HG03045 (cell line): Measurements from ENCODE around the gene PRKACB.
"Not testable (repeated sequence)": the region's sequence is repeated elsewhere in the genome, so short reads cannot be mapped to it uniquely, and the experiment has no call there.

ENCODE experiments used
- ATAC-seq: cut with Tn5 transposase; IDR thresholded peaks from one replicate; pipeline ENCODE4 v1.9.1; 2021; ENCODE audit warnings: mild to moderate bottlenecking, moderate library complexity; ENCODE audit not compliant: unreplicated experiment

Gene PRKACB

DNA sequence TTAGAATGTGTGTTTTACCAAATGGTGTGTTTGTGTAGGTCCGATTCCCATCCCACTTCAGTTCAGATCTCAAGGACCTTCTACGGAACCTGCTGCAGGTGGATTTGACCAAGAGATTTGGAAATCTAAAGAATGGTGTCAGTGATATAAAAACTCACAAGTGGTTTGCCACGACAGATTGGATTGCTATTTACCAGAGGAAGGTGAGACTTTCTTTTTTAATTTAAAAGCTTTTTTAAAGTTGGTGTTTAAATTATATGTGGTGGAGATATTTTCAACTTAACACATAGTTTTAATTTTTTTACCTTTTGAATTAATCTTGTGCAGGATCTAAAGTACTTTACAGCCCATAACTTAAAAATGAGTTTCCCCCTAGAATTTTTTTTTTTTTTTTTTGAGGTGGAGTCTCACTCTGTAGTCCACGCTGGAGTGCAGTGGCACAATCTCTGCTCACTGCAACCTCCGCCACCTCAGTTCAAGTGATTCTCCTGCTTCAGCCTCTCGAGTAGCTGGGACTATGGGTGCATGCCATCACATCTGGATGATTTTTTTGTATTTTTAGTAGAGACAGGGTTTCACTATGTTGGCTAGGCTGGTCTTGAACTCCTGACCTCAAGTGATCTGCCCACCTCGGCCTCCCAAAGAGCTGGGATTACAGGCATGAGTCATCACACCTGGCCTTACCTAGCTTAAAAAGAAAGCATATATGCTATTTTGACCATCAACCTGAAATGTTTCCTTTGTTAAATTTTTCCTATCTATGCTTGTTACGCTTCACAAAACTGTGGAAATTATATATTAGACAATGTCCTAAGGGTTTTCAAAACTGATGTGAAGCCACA, 70.3 kb downstream of the PRKACB start:
- ATAC-seq, result no peak

DNA sequence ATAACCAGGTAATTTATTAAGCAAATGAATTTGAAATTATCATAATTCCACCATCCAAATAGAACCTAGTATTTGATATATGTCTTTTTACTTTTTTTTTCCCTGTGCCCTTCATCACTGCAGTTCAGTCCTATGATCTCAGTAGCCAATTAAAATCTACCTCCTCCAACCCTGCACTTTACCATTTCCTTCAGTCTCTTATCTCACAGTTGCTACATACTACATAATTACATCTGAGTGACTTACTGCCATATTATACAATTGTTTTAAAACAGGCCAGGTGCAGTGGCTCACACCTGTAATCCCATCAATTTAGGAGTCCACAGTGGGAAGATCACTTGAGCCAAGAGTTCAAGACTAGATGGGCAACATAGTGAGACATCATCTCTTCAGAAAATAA, 73.2 kb downstream of the PRKACB start:
- ATAC-seq, result no peak

DNA sequence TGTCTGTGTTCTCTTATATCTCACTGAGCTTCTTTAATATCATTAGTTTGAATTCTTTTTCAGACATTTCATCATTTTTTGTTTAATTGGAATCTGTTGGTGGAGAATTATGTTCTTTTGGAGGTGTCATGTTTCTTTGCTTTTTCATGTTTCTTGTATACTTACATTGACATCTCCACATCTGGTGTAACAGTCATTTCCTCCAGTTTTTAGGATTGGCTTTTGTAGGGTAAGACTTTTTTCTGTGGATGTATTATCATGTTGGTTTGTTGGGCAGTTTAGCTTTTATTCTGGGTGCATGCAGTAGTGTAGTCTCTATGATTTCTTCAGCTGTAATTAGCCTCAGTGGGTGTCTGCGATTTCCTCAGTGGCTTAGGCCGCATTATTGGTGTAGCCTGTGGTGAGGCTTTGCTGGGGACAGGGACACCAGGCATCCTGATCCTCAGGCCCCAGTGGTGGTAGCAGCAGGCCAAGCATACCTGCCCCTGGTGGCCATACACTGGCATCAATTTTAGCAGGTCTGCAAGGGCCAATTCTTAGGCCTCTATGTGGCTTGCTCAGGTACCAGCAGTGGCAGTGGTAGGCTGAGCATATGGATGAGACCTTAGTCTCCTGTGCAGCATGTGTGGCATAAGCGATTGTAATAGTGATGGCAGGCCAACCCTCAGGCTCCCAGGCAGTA, 79.8 kb downstream of the PRKACB start:
- no peak for ATAC-seq

DNA sequence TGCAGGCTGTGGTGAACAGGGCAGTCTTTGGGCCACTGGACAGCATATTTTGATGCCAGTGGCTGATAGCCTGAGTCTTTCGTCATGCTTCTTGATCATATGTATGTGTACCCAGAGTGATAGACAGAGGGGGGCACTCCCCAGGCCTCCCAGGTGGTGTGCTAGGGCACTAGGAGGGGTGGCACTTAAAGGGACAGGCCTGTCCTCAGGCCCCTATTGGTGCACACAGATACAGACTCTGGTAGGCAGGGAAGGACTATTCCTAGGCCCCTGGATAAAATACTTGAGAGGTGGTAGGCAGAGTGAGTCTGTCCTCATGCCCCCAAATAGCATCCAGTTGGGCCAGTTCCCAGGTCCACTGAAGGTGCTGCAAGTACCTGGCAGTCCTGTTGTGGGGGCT, 80.8 kb downstream of the PRKACB start:
- no peak for ATAC-seq

DNA sequence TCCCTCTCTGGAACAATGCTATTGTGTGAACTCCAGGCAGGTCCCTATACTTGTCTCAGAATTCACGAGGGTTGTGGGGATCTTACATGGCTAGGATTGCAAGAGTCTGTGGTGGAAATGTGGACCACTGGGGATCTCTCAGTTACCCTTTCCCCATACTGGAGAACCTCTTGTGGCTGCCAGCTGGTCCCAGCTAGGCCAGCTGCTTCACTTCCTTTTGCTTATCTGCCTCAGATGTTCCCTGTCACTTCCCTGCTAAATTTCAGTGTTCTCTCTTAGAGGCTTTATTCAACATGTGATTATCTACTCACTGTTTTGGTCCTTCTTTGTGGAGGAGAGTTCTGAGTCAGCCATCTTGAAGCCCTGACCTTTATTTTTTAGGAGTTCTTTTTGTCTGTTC, 81.6 kb downstream of the PRKACB start:
- no peak for ATAC-seq

DNA sequence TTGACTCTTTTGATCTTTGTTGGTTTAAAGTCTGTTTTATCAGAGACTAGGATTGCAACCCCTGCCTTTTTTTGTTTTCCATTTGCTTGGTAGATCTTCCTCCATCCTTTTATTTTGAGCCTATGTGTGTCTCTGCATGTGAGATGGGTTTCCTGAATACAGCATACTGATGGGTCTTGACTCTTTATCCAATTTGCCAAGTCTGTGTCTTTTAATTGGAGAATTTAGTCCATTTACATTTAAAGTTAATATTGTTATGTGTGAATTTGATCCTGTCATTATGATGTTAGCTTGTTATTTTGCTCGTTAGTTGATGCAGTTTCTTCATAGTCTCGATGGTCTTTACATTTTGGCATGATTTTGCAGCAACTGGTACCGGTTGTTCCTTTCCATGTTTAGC, 88.6 kb downstream of the PRKACB start:
- ATAC-seq, result not testable (repeated sequence)

DNA sequence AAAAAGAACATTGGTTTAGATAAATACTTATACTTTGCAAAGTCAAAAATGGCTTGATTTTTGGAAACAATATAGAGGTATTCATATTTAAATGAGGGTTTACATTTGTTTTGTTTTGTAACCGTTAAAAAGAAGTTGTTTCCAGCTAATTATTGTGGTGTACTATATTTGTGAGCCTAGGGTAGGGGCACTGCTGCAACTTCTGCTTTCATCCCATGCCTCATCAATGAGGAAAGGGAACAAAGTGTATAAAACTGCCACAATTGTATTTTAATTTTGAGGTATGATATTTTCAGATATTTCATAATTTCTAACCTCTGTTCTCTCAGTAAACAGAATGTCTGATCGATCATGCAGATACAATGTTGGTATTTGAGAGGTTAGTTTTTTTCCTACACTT, 92.2 kb downstream of the PRKACB start:
- no peak for ATAC-seq

DNA sequence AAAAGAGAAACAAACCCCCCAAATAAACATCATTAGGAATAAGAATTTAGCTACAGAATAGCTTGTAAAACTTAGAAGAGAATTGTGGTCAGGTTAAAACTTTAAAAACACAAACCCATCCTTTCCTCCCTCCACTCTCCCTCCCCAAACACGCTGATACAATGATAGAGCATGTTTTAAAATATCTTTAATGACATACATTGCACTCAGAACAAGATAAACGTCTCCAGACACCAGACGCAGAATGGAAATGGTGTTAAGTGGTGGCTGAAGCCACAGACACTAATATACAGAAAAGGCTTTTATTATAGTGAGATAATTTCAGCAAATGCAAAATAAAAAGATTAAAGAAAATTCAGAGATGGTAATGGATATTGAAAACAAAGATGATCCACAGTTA, 98.6 kb downstream of the PRKACB start:
- ATAC-seq, result no peak

DNA sequence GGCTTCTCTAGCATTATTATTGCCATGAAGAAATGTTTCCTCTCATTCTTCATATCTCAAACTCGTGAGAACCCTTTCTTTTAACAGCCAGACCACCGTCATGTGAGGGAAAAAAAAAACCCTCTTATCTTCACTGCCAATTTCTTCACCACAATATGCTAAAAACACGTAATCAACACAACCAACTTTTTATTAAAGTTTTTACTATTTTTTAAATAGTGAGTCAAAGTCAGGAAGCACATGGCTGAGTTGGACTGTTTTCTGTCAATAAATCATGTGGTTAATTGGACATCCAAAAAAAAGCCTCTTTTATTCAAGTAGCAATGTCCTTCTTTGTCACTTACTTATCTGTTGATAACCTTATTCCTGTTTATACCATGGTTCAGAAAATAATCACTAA, 101.5 kb downstream of the PRKACB start:
- no peak for ATAC-seq

DNA sequence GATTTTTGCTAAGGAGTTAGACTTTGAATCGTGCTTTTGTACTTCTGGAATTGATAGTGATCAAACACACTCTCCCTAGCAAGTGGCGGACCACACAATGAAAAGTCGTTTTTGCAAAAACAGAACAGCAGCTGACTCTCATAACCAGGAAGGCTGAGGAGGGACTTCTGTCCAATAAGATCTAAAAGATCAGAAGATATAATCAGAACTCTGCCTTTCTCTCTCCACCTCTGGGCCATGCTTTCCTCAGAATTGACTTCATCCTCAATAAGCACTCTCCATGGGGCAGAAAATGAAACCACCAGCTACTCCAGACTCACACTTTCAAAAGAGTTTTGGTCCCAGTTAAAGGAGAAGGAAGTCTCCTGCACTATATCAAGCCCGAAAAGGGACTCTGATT, 102.1 kb downstream of the PRKACB start:
- ATAC-seq, result no peak

DNA sequence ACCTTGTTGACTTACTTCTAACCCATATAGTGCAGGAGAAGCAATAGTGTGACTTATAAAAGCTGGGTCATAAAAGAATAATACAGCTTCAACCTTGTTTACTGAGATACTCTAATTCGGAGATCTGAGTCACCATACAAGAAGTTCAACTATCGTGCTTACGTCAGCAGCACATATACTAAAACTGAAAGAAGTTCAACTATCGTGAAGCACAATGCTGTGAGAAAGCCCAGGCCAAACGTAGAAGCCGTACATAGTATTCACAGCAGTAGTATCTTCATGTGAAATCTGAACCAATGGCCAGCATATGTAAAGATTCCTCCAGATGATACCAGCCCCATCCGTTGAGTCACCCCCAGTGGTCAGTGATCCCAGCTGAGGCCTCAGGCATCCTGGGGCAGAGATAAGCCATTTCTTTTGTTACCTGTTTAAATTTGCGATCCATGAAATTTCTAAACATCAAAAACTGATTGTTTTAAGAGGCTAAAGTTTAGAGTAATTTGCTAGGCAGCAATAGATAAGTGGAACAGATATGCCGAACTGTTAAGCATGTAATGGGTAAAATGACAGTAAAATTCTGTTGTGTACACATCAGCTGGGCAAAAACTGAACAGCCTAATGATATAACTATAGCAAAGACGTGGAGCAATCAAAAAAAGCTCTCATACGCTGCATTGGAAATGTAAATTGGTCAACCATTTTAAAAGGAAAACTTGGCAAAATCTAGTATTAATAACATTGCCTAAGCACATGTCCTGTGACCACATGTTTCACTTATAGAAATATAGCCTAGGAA, 103.6 kb downstream of the PRKACB start:
- no peak for ATAC-seq

DNA sequence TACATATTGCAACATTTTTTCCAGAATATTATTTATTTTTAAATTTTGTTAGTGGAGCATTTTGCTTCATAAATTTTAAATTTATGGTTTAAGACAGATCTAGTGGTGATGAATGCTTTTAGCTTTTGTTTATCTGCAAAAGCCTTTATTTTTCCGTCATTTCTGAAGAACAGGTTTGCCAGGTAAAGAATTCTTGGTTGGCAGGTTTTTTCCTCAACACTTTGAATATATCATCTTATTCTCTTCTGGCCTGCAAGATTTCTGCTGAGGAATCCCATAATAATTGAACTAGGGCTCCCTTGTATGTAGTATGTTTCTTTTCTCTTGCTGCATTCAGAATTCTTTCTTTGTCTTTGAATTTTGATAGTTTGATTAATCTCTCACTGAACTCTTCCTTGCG, 106.6 kb downstream of the PRKACB start:
- no peak for ATAC-seq

DNA sequence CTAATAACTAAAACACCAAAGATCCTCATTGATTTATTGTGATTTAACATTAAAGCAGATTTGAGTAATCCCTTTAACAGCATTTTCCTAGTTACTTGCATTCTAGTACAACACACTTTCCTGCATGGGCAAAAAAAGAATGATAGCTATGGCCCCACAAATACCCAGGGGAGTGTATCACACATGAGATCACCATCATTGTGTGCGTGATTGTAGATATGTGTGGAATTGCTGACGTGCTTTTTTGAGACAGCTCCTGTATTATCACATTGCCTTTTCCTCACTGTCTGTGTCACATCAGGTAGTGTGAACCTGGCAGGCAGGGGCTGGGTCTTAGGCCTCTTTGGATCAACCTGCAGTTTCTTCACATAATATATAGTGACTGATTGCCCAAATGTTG, 109.0 kb downstream of the PRKACB start:
- no peak for ATAC-seq

DNA sequence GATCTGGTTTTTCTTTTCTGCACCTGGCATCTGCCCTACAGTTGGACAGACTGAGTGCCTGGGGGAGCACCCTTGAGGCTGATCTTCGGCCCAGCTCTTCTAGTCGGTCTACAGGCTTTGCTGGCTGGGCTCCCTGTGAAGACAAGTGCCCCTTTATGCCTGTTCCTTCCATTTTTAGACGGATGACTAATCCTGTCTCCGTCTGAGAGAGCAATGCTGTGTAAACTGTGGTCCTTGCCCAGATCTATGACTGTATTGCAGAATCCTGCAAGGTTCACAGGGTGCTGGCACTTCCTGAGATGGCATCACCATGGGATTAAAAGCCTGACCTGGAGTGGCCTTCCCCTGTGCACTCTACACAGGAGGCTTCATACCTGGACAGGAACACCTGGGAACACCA, 109.8 kb downstream of the PRKACB start:
- no peak for ATAC-seq

DNA sequence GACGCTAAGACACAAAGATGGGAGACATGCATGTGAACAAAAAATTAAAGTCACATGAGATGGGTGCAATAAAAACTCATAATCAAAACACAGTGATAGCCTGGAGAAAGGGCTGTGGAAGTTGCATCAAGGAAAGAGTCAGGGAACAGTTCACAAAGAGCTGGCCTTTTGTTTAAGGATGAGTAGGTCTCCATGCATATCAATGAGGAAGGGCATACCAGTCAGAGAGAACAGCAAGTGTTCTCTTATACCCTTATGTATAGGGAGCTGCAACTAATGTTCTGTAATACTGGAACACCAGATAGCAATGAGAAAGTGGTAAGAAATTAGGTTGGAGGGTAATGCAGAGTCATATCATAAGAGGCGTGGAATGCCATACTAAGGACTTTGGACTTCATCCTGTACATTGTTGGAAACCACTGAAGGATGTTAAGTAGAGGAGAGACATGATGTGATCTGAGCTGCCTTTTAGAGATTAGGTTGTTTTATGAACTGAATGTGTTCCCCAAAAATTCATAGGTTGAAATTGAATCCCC, 110.7 kb downstream of the PRKACB start:
- no peak for ATAC-seq

DNA sequence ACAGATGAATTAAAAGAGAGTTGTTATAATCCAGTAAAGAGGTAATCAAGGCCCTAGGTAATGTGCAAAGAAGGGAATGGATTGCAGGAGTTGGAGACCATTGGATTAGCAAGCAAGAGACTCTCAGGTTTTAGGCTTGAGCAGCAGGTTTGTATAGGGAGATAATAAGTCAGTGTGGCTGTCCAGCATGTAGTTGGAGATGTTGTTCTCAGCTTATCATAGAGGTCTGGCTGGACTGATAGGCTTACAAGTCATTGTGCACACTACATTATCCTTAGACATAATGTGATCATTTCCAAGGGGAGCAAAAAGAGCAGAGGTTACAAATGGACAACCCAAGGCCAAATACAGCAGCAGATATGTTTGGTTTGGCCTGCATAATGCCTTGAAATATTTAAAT, 111.5 kb downstream of the PRKACB start:
- ATAC-seq, result no peak

DNA sequence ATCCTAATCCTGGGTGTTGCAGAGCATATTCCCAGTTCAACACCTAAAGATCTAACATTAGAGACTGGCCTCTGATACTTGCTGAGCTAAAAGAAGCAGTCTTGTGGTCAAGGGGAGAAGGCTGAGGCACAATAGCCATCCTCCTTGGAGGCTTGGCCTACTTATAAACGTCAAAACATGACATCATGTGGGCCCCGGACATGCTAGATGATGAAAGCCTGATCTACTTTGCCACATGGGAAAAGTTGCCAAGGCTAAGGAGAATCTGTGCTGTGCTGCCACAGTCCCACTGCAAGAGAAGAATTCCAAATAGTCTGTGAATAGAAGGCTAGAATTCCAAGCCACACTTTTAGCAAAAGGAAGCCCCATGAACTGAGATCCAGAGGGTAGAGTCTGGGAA, 113.5 kb downstream of the PRKACB start:
- no peak for ATAC-seq

DNA sequence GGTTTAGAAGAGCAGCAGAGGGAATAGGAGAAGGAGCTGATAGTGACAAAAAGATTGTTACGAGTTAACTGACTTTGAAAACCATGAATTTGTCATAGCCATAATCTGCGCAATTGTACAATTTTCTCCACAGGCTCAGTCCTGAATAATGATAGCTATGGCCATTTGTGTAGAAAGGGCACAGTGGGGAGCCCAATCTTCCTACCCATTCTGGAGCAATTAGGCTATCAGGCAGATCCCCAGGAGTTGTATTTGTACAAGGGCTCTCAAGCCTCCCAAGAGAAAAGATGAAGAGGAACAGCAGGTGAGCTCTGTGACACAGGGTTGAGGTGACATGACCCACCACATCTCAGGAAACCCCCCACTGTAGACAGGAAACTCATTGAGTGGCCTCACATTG, 115.3 kb downstream of the PRKACB start:
- ATAC-seq, result no peak

DNA sequence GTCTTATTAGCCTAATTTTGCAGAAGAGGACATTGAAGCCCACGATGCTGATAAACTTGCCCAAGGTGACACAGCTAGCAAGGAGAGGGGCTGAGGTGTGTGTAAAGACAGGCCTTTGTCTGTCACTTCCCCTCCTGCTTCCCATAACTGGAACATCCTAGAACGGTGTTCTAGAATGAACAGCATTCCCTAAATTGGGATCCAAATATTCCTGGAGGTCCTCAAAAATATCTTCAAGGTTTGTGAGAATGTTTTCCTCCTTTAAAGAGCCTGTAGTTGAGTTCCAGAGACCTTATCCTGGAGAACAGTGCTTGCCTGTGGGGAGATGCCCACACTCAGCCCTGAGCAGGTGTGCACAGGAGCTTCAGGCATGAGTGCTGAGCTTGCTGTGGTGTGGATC, 115.9 kb downstream of the PRKACB start:
- no peak for ATAC-seq

DNA sequence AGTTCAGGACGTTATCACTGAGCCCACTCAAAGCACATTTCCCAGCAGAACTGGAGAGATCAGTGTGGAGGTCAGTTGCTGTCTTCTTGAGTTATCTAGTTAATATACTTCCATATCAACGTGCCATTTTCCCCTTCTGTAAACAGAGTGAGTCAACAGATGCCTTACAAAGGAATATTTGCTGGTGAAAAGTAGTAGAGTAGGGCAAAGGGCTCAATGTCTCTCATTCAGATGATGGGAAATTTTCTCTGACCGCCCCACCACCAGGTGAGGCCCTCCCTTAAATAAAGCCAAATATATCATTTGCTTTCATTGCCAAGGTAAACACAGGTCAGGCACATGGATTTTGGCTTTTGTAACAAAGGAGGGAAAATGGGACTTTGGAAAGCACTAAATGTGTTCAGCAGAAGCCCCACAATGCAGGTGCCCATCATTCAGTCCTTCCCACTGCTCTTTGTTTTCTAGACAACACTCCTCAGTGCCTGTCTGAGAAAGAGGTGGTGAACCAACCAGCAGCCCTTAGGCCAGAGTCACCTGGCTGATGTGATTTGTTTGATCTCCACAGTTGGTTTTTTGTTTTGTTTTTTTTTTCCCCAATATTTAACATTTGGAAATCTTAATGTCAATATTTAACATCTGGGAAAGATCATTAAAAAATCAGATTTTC, 116.9 kb downstream of the PRKACB start:
- no peak for ATAC-seq

DNA sequence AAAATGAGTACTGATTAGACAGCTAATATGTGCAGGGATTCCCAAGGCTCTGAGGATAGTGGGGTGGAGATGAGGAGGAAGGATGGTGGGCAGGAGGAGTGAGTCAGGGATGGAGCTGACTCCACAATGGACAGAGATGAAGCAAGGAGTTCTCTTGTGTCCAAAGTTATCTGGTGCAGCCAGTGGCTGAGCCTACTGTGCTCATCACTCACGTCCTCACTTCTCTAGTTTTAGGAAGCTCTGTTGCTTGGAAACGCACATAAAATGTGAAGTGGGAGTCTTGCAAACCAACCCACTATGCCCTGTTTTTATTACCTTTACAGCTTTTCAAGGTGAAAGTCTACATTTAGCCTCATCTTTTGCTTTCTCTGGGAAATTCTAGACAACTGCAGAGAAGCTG, 120.9 kb downstream of the PRKACB start:
- ATAC-seq, result no peak
